Activated naive CD8-positive, alpha-beta T cell treated with anti-CD3 and anti-CD28 coated beads, Interleukin-2, amount 50 U/mL, for 16 hours (primary cell): Measurements from ENCODE around the gene RBBP8NL.

Experiments
- DNase-seq: peaks from one replicate; pipeline ENCODE4 v3.0.0-alpha.2; 2020; ENCODE audit warnings: low read depth, low spot score

RBBP8NL gene

GRCh38 chr20:62462976-62463592 lies 35.7 kb upstream of the RBBP8NL start:
- no peak for DNase-seq

DNA sequence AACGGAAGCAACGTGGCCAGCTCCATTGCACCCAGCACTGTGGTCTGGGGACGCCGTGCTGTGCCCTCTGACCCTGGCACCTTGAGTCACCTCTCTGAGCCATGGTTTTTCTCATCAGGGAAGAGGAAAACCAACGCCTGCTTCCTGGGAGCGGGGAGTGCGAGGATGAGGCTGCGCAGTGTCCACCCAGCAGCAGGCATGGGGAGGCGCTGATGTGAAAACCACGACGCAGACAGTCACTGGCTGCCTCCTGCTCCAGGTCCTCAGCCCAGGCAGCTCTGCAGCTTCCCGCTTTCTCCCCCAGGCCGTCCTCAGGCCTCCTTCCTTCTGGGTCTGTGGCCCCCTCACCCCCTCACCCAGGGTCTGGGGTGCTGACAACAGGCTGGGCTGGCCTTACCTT lies 34.5 kb upstream of the RBBP8NL start:
- no peak for DNase-seq

- no peak for DNase-seq
Measured at GRCh38 chr20:62461157-62461556, 33.8 kb upstream of the RBBP8NL start.

- no peak for DNase-seq
Measured at GRCh38 chr20:62460678-62461077, 33.3 kb upstream of the RBBP8NL start.

DNA sequence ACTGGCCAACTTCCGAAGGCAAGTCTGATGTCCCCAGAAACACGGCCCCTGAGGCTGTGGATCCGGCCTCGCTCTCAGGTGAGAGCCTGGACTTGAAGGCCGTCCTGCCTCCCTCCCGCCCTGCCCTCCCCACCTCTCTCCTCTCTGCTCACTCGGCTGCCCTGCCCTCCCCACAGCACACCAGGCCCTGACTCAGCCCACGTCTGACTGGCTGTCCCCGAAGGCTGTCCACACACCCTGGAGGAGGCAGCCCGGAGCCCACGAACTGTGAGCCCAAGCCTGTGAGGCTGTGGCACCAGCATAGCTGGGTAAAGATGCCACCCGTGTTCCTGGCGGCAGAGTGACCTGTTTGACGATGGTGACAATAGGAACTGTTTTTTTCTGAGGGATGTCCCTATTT lies 32.1 kb upstream of the RBBP8NL start:
- DNase-seq = no peak

- DNase-seq = no peak
Measured at GRCh38 chr20:62458275-62459251, 31.2 kb upstream of the RBBP8NL start.

DNA sequence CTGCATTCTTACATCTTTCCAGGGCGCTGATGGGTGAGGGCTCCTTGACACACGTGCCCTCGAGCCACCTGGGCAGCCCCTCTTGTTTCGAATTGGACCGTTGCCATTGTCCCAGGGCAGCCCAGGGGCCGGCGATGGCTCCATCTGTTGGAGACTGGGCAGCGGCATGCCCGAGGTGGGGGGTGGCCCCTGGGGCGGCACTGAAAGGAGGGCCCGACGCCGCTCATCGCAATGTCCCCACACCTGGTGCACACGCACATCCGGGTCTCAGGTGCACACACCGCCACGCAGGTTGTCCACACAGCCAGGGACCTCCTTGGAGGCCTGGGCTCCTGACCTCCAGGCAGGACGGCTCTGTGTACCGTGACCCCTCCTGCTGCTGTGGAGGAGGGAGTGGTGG lies 30.5 kb upstream of the RBBP8NL start:
- DNase-seq = no peak

DNA sequence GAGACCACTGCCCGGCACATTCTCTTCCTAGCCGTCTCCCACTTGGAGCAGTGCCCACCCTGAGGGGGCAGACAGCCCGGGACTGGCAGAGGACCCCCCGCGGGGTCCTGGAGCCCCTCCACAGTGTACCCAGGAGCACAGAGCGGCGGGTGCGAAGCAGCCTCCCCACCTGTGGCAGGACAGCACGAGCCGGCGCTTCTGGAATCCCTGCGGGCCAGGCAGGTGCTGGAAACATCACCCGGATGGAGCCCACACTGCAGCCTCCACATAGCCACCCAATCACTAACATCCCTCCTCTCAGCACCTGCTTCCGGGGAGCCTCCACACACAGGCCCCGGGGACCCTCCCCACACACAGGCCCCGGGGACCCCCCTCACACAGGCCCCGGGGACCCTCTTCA lies 29.8 kb upstream of the RBBP8NL start:
- no peak for DNase-seq

- no peak for DNase-seq
Measured at GRCh38 chr20:62455929-62456328, 28.6 kb upstream of the RBBP8NL start.

- DNase-seq = no peak
Measured at GRCh38 chr20:62454904-62455636, 27.7 kb upstream of the RBBP8NL start.

DNA sequence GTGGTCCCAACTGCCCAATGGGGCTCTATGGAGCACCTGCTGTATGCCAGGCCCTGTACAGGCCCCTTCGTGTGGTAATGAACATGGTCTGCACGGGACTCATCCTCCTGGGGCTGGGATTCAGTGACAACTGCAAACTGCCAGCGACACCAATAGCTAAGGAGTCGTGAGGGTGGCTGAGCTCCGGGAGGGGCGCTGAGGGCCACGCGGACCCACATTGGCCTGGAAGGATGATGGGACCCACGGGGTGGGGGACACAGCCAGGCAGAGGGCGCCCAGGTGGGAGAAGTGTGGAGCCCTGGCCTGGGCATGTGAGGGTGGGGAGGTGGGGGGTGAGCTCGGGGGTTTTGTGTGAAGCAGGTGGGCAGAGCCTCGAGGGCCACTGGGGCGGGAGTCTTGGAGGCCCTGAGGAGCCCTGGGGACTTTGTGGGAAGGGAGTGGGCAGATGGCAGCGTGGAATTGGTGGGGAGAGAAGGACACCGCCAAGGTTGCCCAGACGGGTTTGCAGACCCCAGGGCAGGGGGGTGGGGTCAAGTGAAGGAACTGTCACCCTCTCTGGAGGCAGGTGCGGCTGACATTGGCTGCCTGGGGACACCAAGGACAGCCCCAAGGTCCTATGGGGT lies 26.0 kb upstream of the RBBP8NL start:
- no peak for DNase-seq

DNA sequence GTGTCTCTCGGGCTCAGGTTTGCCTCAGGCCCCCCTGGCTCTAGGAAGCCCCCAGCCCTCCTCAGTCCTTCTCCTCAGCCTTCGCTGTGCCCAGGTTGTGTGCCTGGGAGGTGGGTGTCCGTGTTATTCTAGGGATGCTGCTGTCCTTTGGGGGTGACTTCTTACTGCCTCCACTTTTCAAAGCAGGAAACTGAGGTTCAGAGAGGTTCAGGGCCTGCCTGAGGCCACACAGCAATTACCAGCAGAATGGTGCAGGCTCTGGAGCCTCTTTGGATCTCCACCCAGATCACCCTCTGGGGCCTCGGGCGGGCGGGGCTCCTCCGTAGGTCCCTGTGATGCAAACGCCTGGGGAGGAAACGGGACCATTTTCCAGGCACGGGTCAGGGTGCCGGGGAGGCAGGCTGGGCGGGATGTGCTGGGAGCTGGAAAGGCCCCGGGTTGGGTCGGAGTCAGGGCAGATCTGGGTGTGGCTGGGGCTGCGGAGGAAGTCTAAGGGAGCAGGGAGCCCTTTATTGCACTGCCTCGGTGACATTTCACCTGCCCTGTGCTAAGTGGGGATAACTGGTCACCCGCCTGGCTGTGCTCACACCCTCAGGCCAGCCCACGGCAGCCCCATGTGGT lies 25.2 kb upstream of the RBBP8NL start:
- no peak for DNase-seq

GRCh38 chr20:62451970-62452369 lies 24.6 kb upstream of the RBBP8NL start:
- no peak for DNase-seq

DNA sequence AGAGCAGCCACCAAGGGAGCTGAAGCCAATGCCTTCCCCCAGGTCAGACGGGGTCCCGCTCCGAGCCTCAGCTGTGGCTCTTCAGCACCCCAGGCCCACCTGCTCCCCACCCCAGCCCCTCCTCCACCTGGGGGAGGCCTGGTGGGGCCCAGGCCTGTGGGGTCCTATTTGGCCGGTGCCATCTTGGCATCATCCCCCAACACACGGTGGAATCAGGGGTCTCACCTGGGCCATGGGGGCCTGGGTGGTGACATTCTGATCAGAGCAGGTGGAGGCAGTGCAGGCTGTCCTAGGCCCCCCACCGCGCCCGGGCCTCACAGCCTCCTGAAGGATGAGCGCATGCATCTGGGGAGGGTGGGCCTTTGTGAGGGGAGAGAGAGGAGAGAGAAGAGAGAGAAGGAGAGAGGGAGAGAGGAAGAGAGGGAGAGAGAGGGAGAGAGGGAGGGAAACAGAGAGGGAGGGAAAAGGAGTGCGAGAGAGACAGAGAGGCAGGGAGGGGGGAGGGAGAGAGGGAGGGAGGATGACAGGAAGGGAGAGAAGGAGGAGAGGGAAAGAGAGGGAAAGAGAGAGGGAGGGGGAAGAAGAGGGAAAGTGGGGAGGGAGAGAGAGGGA lies 23.9 kb upstream of the RBBP8NL start:
- no peak for DNase-seq

DNA sequence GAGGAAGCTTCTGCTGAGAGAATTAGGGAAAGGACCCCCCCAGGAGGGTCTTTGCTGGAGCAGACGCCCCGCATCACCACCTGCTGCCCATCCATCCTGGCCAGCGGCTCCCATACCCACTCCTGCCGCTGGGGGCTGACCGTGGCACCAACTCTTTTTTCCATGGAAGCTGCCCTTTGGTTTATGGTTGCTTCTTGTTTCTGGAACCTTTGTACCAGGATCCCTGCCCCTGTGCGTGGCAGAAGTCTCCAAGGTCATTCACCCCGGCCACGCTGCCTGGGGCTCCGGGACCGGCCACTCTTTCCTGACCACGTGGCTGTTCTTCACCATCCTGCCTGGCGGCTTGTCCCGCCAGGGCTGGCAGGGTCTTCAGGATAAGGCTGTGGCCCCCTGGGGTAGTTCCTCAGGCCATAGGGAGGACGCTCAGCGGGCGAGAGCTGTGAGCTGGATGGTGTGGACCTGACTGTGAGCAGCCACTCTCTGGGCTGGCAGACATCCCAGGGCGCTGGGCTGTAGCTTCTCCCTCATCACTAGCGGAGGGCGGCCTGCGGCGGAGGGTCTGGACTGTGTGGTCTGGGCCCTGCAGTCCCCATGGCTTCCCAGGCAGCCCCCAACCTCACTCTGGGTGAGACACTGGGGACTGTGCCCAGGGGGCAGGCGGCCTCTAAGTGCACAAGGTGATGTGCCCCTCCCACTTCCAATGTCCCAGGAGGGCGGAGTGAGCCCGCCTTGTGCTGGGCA lies 22.8 kb upstream of the RBBP8NL start:
- DNase-seq = no peak

- no peak for DNase-seq
Measured at GRCh38 chr20:62448788-62449187, 21.4 kb upstream of the RBBP8NL start.

DNA sequence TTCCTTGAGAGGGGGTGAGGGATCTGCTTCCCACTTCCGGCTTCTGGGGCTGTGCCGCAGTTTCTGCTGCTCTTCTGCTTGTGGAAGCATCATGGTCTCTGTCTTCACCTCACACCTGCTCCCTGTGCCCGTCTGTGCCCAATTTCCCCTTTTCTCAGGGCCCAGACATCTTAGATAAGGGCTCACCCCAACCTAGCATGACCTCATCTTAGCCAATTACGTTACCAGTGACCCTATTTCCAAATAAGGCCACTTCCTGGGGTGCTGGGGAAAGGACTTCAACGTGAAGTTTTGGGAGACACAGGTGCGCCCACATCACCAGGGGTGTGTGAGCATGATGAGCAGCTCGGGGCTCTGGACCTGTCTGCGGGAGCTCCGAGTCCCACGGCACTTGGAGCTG lies 20.7 kb upstream of the RBBP8NL start:
- no peak for DNase-seq

DNA sequence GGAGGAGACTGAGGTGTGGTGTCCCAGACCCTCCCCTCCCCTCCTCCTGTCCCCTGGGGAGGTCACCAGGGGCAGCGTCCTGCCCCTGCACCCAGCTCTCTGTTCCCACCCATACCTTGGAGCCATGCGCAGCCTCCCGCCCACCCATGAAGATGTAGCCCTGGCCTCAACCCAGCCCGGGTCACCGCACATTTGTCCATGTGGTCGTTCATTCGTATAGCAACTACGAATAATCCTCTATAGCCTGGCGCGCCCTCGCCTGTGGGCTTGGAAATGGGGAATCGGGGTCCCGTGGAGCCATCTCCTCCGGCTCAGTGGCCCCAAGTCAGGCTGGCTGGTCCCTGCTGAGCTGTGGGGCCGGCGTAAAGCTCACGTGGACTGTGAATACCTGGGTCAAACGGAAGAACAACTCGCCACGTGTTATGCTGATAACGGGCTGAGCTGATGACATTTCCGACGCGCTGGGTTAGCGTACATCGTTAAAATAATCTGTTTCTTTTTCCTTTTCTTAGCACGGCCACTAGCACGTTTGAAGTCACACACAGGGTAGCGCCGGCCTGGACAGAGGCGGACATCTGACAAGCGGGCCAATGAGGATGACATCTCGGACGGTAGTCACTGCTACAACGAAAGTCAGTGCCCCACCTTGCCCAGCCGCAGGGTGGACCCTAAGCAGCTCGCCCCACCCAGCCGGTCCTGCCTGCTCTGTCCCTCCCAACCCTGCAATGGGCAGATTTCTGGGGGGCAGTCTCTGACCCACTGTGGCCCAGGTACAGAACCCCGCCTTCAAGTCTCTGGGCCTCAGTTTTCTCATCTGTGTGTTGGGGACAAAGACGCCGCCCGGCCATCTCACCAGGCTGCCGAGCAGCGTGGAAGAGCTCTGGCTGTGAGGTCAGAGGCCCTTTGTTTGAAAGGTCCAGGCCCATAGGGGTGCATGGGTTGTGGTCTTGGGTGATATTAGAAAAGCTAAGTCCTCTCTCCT lies 19.8 kb upstream of the RBBP8NL start:
- no peak for DNase-seq

GRCh38 chr20:62446481-62446880 lies 19.1 kb upstream of the RBBP8NL start:
- no peak for DNase-seq
